Cardiac muscle cell (in vitro differentiated cells and primary cell): ENCODE measurements around the gene NUDT12. TPM values are rescaled to one million over a fixed set of nuclear protein-coding genes. Genes with fewer than 3 reads are reported as not detected.

ENCODE experiments used
- DNase-seq, 2 donors: peaks; one replicate each; pipeline versions ENCODE4 v3.0.0 to v3.0.0-alpha.2; 2010 to 2017; ENCODE audit warnings: low read depth in 1 of 2, low spot score in 1 of 2
- H3K27ac ChIP-seq: fragments of 200-600 bp; sonication (generic); 2 replicates; pipeline ENCODE4 v1.5.1; 2016
- H3K27me3 ChIP-seq: fragments of 200-600 bp; sonication (generic); 2 replicates; pipeline ENCODE4 v1.6.0; 2016; ENCODE audit warnings: control low read depth
- H3K36me3 ChIP-seq: fragments of 200-600 bp; sonication (generic); 2 replicates; pipeline ENCODE4 v1.5.1; 2016; ENCODE audit warnings: control low read depth
- H3K4me1 ChIP-seq: fragments of 200-600 bp; sonication (generic); 2 replicates; pipeline ENCODE4 v1.8.1; 2017; ENCODE audit warnings: low read depth, mild to moderate bottlenecking, mixed run types
- H3K4me3 ChIP-seq: fragments of 200-600 bp; sonication (generic); 2 replicates; pipeline ENCODE4 v1.5.1; 2016; ENCODE audit warnings: mild to moderate bottlenecking
- H3K9me3 ChIP-seq: fragments of 200-600 bp; sonication (generic); 2 replicates; pipeline ENCODE4 v1.5.1; 2017; ENCODE audit warnings: low read depth, mild to moderate bottlenecking, control low read depth
- polyA plus RNA-seq: library from polyadenylated mRNA; unstranded; fragments of >200 nt; fragmentation: Nextera tagmentation; extraction: Ambion mirVana; gene quantifications from 2 replicates; pipeline ENCODE4 v1.2.1, GENCODE V29; 2016
- total RNA-seq: library from RNA; depleted of rRNA; stranded (reverse); fragments of >200 nt; gene quantifications from 2 replicates; pipeline ENCODE4 v1.2.3, GENCODE V29; 2016
- TF ChIP-seq, protein P1 (sequence below): IDR thresholded peaks from 2 replicates; pipeline ENCODE4 v1.5.1; 2012; ENCODE audit warnings: low read depth, mild to moderate bottlenecking, low read length

The NUDT12 gene
- total and polyA plus RNA-seq, 2 experiments from 2014 or later, result 9.3 to 18.3 TPM

DNA sequence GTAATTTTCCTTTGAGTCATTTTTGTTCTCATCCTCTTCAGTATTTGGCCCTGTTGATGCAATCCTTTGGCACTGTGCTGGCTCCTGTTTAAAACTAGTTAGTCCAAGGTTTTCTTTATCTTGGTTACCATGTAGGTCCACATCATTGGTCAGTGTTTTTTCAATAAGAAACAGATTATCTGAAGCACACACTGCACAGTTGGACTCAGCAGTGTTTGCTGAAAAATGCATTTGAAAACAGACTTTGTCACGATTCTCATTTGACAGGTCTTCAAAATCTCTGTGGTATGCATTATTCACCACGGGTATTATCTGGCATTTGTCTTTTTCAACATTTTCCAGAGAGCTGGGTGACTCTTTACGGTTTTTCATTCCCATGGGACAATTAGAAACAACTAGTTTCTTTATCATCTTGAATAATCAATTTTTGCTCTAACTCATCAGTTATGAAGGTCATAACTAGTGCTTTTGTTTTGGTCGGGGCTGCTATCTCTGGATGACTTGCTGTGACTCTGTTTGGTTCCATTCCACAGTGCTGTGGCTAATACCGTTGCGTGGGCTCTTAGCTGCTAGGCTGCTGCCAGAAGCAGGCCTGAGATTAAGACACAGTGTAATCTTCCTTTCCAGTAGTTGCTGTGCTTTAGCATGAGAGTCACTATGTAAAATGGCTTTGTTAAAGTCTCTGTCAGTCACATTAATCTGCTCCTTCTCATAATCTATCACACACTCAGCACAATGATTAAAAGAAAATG, 36.2 kb downstream of the NUDT12 start:
- Histone ChIP-seq H3K27ac (no peak overlapping the region), H3K4me1 (no peaks in the 10 kb centered on the region), H3K36me3 (no peaks in the 10 kb centered on the region), H3K9me3 (no peaks in the 10 kb centered on the region), H3K27me3 (no peaks in the 10 kb centered on the region), H3K4me3 (no peak overlapping the region)
- TF ChIP-seq, protein P1, sequence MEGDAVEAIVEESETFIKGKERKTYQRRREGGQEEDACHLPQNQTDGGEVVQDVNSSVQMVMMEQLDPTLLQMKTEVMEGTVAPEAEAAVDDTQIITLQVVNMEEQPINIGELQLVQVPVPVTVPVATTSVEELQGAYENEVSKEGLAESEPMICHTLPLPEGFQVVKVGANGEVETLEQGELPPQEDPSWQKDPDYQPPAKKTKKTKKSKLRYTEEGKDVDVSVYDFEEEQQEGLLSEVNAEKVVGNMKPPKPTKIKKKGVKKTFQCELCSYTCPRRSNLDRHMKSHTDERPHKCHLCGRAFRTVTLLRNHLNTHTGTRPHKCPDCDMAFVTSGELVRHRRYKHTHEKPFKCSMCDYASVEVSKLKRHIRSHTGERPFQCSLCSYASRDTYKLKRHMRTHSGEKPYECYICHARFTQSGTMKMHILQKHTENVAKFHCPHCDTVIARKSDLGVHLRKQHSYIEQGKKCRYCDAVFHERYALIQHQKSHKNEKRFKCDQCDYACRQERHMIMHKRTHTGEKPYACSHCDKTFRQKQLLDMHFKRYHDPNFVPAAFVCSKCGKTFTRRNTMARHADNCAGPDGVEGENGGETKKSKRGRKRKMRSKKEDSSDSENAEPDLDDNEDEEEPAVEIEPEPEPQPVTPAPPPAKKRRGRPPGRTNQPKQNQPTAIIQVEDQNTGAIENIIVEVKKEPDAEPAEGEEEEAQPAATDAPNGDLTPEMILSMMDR, result no peak
- DNase-seq, result peak in 1 of 2 donors; percentile 85

DNA sequence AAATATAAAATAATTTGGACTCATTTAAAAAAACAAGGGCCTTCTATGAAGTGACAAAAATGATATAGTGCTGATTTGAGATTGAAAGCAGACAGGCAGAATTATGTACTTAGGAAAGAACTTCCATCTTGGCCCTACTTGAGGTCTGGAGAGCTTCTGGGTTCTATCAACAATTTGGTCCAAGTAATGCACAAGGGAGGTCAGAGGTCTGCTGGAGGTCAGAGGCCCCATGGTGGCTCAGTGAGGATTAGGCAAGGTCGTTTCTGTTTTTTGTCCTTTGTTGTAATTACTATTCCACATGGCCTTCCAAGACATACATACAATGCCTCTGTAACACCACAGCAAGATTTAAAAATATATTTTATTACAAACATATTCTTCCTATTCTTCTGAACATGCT, 37.2 kb downstream of the NUDT12 start:
- no peak for DNase-seq
- no peaks in the 10 kb centered on the region for H3K27me3 ChIP-seq
- TF ChIP-seq, protein P1, result no peak

DNA sequence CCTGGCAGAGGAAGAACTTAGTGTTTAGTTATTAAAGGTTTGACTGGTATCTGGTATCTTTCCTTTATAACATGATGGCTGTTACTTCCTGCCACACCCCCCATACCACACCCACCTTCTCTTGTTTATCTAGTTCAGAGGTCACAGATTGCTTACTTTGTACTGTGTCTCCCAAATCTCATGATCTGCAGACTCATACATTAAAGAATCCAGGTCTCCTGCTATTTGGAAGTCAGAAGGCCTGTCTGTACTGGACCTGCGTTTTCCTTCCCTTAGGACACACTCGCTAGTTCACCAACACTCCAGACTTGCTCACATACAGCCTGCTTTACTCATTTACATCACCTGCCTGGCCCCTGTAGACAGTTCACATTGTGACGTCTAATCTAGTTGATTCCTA, 39.3 kb downstream of the NUDT12 start:
- Histone ChIP-seq H3K9me3 (no peaks in the 10 kb centered on the region), H3K27me3 (no peaks in the 10 kb centered on the region), H3K4me1 (no peaks in the 10 kb centered on the region), H3K36me3 (no peaks in the 10 kb centered on the region), H3K27ac (no peak overlapping the region), H3K4me3 (no peak overlapping the region)
- DNase-seq, result no peak
- TF ChIP-seq, protein P1, result no peak

More for the DNA sequence above, 37.2 kb downstream of the NUDT12 start:
- Histone ChIP-seq H3K4me1 (no peaks in the 10 kb centered on the region), H3K4me3 (no peak overlapping the region), H3K36me3 (no peaks in the 10 kb centered on the region), H3K9me3 (no peaks in the 10 kb centered on the region), H3K27ac (no peak overlapping the region)

DNA sequence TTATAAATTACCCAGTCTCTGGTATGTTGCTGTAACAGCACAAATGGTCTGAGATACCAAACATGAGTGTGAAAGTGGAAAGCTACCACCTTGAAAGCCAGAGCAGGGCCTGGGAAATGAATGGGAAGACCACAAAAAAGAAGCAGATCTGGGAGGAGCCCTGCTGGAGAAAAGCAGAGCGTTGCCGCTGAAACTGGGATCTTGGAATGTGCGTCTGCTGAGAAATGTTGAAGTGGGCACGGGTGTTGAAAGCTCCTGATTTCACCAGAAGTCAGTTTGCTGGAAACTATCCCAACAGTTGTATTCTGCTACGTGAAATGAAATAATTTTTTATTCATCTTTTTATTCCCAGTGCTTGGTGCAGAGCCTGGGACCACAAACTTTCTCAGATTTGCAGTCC, 40.0 kb downstream of the NUDT12 start:
- DNase-seq, result peak; percentile 18 to 87
- TF ChIP-seq, protein P1, result no peak
- Histone ChIP-seq H3K27me3 (no peaks in the 10 kb centered on the region), H3K4me1 (no peaks in the 10 kb centered on the region), H3K9me3 (no peaks in the 10 kb centered on the region), H3K27ac (no peak overlapping the region), H3K36me3 (no peaks in the 10 kb centered on the region), H3K4me3 (no peak overlapping the region)

DNA sequence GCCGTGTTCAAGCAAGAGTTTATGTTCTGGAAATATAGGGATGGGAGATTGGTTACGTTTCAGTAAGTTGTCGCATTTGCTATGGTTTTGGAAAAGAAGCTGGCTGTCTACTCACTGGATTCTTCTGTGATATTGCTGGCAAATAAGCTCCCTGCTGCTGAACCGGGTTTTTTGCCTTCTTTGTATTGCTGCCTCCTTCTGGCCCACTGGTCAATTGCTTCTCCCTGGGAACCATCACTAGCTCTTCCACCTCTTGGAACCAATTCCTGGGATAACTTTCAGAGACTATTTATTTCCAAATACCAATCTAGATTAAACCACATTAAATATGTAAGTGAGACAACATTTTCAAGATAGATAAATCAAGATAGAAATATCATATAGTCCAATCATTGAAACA, 43.0 kb downstream of the NUDT12 start:
- no peaks in the 10 kb centered on the region for H3K4me1 ChIP-seq
- no peaks in the 10 kb centered on the region for H3K27me3 ChIP-seq
- peak in 1 of 2 donors; percentile 35 for DNase-seq
- TF ChIP-seq, protein P1, result peak; percentile 15
- no peaks in the 10 kb centered on the region for H3K36me3 ChIP-seq
- H3K9me3 ChIP-seq, result no peaks in the 10 kb centered on the region
- H3K27ac ChIP-seq, result no peak overlapping the region
- H3K4me3 ChIP-seq, result no peak overlapping the region
